GM10266 (cell line): ENCODE results near the gene B4GALNT4.
"Not testable (repeated sequence)": the region's sequence is repeated elsewhere in the genome, so short reads cannot be mapped to it uniquely, and the experiment has no call there.

Experiments used
- DNase-seq: peaks from one replicate; pipeline ENCODE4 v3.0.0; 2012; ENCODE audit errors: extremely low spot score
- TF ChIP-seq, protein P1 (sequence below): IDR thresholded peaks from 2 replicates; pipeline ENCODE4 v1.5.1; 2012; ENCODE audit warnings: mild to moderate bottlenecking, low read depth; ENCODE audit not compliant: control insufficient read depth, insufficient read depth; ENCODE audit errors: missing control alignments

B4GALNT4 gene

DNA sequence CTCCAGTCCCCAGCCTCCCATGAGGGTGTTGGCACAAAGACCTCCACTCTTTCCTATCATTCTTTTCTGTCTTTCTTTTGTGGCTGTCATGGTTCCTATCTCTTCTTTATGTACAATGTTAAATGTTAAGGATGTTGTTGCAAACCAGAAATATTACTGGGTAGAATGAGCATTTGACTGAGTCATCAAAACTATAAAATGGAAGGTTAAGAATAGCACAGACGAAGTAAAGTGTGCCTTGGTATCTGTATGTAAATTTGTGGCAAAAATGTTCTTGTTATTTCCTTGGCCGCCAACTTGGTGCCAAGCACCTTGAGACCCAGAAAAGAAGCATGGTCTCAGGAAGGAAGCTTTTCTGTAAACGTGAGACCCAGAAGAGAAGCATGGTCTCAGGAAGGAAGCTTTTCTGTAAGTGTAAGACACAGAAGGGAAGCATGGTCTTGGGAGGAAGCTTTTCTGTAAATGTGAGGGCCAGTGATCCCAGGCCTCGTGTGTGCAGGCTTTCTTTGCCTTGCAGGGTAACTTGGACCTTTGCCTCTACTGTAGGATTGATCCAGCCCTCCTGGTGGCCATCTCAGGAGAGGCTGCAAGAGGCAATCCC is 18.0 kb downstream of the B4GALNT4 start:
- no peak for DNase-seq
- TF ChIP-seq, protein P1, sequence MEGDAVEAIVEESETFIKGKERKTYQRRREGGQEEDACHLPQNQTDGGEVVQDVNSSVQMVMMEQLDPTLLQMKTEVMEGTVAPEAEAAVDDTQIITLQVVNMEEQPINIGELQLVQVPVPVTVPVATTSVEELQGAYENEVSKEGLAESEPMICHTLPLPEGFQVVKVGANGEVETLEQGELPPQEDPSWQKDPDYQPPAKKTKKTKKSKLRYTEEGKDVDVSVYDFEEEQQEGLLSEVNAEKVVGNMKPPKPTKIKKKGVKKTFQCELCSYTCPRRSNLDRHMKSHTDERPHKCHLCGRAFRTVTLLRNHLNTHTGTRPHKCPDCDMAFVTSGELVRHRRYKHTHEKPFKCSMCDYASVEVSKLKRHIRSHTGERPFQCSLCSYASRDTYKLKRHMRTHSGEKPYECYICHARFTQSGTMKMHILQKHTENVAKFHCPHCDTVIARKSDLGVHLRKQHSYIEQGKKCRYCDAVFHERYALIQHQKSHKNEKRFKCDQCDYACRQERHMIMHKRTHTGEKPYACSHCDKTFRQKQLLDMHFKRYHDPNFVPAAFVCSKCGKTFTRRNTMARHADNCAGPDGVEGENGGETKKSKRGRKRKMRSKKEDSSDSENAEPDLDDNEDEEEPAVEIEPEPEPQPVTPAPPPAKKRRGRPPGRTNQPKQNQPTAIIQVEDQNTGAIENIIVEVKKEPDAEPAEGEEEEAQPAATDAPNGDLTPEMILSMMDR = no peak

DNA sequence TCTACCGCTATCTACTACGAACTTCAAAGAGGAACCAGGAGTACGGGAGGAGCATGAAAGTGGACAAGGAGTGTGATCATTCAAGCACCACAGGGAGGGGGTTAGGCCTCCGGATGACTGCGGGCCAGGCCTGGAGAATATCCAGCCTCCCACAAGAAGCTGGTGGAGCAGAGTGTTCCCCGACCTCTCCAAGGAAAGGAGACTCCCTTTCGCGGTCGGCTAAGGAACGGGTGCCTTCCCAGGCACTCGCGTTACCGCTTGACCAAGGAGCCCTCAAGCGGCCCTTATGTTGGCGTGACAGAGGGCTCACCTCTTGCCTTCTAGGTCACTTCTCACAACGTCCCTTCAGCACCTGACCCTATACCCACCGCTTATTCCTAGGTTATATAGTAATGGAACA is 20.1 kb downstream of the B4GALNT4 start:
- not testable (repeated sequence) for DNase-seq

DNA sequence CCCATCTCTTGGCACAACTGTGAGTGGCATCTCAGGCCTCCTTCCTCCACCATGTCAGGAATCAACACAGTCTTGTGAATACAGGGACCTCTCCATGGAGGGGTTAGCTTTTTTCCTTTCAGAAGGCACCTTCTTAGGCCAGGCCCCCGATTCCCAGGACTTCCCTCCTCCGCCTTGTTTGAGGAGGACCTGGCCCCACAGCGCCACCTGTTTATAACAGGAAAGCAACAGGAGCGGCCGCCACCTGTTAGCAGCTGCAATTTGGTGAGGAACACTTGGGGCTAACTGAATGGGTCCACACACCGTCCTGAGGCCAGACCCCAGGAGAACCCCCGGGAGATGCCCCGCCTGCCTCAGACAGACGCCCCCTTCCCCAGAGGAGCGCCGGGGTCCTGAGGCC is 20.9 kb downstream of the B4GALNT4 start:
- TF ChIP-seq, protein P1 = no peak
- no peak for DNase-seq

DNA sequence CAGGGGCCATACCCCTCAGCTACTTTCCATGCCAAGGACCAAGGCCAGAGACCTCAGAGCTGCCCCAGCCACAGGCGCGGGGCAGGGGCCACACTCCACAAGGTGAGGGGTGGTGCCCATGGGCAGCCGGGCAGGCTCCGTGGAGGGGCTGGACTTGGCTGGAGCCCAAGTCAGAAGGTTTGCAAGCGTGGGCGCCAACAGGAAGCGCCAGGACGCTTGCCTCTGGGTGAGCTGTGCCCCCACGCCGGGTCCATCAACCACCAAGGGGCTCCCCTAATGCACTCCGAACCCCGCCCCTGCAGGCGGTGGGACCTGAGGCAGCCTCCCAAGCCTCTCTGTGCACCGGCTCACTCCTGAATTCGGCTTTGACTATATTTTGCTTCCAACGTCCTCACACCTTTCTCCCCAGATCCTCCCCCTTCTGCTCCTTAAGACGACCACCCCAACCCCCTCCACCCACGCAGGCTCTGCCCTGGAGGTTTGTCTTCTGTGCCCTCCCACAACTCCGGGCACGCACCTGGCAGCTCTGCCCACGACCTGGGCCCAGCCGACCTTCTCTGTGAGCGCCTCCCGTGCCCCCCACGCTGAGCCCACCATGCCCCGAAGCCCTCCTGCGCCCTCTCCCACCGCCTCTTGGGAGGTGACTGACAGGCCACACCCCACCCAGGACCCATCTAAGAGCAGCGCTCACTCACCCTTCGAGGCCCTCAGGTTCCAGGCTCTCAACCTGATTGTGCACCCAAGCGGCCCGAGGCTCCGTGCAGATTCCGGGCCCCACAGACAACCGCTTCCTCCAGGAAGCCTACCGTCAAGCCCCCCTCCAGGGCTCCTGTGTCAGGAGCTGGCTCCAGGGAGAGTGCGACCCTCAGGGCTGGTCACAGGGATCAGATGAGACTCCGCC is 22.1 kb downstream of the B4GALNT4 start:
- TF ChIP-seq, protein P1 = no peak
- DNase-seq = no peak

DNA sequence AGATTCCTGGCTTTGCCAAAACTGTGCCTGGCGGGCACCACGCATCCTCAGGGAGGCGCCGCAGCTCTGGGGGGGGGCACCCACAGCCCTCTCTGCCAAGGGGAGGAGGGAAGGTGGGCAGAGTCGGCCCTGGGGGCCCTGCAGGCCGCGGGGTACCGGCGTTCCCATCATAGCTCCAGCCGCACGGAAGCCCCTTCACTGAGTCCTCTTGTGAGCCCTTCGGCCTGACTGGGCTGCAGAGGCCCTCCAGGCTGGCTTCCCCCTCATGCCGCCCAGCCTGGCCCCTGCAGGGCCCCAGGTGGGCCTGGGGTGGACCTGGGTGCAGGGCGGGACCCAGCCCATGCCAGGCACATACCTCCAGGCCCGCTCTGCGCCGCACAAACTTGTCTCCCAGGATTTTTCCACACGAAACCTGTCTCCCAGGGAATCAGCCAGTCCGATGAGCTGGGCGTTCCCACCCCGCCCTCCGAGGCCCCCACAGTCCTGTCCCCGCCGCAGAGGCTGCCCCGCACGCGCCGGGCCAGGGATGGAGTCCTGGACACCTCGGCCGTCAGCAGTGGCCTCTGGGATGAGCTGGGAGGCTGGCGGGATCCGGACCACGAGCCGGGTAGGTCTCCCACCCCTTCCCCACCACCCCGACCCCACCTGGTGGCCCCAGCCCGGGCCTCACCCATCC is 22.9 kb downstream of the B4GALNT4 start:
- TF ChIP-seq, protein P1 = no peak
- DNase-seq = no peak

DNA sequence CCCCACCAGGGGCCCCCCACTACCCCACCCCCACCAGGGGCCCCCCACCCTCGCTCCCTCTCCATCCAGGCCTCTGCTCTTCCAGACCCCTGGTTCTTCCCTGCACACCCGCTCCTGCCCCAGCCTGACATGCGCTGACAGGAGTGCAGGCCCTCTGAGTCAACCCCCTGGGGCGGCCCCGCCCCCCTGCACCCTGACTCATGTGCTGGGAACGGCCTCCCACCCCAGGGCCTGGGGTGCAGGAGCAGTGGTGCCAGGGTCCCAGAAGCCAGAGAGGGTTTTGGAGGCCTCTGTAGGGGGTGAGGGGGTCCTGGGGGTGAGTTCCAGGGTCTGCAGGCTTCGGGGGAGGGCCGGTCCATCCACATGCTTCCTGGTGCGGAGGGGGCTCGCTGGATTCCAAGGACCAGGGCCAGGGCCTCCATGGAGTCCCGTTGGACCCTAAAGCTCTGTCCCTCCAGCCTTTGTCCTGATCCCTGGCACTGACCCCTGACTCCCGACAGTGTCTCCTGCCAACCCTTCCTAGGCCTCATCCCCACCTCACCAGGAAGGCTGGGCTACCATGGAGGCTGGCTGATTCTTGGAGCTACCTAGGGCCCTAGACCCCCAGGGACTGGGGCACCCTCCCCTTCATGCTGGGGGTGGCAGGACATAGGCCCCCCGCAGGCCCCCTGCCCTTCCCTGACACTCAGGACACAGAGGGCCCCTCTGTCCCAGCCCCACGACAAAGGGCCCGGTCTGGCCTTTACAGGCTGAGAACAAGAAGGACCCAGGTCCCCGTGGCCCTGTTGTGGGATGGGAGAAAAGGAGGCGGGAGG is 24.1 kb downstream of the B4GALNT4 start:
- no peak for DNase-seq
- TF ChIP-seq, protein P1 = no peak

DNA sequence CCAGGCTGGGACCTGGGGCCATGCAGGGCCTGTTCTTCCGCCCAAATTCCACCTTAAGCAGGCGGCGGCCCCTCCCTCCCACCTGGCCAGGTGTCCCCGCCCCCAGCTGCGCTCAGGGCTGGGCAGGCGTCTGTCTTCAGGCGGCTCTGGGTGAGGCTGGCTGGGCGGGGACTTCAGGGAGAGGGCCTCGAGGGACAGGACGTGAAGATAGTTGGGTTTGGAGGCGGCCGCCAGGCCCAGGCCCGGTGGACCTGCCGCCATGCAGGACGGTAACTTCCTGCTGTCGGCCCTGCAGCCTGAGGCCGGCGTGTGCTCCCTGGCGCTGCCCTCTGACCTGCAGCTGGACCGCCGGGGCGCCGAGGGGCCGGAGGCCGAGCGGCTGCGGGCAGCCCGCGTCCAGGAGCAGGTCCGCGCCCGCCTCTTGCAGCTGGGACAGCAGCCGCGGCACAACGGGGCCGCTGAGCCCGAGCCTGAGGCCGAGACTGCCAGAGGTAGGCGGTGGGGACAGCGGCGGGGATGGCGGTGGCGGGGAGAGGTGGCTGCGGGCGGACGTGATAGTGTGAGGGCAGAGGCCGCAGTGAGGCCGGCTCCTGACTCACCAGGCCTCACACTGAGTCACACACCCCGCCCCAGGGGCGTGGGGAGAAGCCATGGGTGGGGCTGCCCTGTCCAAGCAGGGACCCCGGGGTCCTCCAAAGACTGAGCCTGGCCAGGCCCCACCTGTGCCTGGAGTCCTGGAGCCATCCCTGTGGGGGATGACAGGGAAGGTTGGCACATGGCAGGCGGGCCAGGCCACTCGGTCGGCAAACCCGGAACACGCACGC is 24.9 kb downstream of the B4GALNT4 start, which contains the start of gene PKP3:
PKP3 (plus strand) TSS at position 176 of the 824 bp plus-strand sequence; CDS start at position 260, 84 bp downstream.
- TF ChIP-seq, protein P1 = no peak
- DNase-seq = no peak
